Measurements from ENCODE around the gene SLC44A4.

The SLC44A4 gene

DNA sequence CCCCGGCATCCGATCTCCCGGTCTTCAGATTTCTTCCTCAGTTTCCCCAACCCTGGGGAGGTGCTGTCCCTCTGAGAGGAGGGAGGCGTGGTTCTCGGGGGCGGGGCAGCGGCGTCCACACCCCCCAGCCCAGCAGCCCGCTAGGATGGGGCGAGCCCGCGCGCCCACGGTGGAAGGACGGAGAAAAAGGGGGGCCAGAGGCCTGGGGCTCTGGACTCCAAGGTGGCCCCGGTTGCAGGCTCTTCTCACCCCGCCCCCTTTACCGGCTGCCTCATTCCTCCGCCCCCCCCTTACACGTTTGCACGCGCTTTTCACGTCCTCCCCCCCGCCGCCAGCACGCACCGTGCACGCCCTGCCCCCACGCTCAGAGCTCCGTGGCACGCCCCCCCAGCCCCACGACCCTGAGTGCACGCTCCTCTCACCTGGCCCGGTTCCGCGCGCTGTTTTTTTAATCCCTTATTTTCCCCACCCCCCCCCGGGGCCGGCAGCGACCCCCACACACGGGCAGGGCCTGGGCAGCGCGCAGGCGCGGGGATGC lies 22.7 kb upstream of the SLC44A4 start:
- no peak for DNase-seq (ENCODE audit: low read depth, low spot score)

GRCh38 chr6:31900917-31901414 lies 22.2 kb upstream of the SLC44A4 start:
- no peak for DNase-seq (ENCODE audit: low read depth, low spot score)

DNA sequence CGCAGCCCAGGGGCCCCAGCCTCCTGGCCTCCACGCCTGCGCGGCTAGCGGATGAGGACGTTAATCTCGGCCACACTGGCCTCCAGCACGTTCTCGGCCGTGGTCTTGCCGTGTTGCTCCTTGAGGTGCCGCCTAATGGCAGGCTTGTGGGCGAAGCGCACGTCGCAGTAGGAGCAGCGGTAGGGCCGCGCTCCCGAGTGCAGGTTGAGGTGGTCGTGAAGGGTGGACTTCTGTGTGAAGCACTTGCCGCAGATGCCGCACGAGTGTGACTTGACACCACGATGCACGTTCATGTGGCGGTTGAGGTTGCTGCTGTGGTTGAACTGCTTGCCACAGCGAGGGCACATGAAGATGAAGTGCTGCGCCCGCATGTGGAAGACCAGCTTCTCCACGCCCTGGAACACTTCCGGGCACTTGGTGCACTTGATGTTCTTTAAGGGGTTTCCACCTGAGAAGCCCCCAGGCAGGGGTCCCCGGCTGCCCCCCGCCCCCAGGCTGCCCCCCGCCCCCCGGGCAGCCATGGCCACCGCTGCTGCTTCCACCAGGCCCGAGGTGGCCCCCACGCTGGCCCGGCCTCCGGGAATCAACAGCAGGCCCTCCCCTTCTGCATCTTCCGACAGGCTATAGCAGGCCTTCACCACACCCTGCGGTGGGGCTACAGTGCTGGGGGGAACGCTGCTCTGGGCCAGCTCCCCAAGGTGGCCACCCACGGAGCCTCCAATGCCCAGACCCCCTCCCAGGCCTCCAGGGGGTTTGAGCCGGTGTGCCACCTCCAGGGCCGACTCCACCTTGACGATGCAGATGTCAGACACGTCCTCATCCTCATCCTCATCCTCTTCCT lies 21.3 kb upstream of the SLC44A4 start:
- DNase-seq (ENCODE audit: low read depth, low spot score) = no peak

DNA sequence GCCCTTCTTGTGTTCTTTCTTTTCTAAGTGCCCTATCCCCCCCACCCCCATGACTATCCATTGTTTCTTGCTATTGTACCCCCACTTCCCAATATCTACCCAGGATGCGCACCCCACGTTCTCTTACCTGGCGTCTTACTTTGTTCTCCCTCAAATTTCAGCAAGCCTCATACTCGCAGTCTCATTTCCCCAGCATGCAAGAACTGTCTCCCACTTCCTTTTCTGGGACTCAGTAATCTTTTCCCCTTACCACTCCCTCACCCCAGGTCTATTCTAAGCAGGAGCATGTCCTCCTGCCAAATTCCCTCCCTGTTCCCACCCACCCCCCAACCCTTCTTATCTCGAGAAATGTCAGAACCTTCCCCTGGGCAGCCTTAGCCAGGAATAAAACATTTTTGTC lies 20.4 kb upstream of the SLC44A4 start:
- DNase-seq (ENCODE audit: low read depth, low spot score) = no peak

DNA sequence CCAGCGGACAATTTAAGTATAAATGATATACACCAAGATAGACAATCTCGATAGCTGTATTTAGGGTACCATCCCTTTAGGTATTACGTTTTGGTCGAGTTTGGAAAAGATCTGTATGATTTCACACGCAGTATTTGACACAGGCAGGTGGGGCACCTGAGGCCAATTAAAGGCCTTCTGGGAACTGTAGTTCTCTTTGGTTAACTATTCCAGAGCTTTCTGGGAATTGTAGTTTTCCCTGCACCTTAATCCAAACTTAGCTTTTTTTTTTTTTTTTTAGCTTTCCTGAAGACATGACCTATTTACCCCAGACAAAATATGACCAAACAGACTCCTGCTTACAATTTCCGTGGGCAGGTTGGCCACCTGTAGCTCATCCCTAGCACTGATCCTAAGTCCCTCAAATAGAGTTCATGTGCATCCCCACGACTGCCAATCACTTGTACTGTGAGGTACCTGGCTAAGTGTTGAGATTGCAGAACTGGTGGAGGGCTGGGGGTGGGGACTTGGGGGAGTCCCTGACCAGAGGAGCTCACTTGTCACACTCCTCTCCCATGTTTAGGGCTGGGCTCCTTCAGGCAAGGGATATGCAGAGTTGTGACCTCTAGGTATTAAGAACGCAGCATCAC lies 19.7 kb upstream of the SLC44A4 start:
- DNase-seq (ENCODE audit: low read depth, low spot score) = no peak

- DNase-seq (ENCODE audit: low read depth, low spot score) = no peak
Observed at GRCh38 chr6:31897612-31898382, 19.0 kb upstream of the SLC44A4 start, which contains the start of gene EHMT2. Gene EHMT2 (minus strand): TSS chr6:31897698. CDS start chr6:31897677, 21 bp downstream.

DNA sequence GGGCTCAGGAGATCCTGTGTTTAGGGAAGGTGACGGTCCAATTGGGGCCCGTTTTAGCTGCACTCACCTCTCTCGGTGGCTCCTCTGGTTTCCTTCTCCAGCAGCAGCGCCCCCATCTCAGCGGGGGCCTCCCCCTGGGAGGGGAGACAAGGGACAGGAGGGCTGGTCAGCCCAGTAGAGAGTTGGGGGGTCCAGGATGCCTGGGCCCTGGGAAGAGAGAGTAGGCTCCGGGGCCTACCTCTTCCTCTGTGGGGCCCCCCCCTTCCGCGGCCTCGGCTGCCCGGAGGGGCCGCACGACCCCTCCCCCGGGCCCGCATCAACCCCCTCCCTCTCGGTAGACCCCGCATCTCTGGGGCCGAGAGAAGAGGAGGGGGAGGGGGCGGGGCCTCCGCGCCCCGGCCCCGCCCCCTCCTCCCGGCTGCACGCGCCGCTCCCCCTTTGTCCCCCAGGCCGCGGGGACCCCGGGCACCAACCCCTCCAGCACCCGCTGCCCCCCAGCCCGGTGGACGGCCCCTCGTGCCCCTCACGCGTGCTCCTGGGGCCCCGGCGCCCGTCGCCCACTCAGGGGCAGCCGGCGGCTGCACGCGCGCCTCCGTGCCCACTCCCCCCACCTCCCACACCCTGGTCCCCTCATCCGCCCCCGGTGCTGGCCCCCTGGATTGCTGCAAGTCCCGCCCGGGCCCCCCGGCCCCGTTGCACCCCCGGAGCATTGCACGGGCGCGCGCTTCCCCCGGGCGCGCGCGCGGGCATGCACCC lies 18.2 kb upstream of the SLC44A4 start:
- DNase-seq (ENCODE audit: low read depth, low spot score) = no peak

- no peak for DNase-seq (ENCODE audit: low read depth, low spot score)
Observed at GRCh38 chr6:31896493-31896855, 17.7 kb upstream of the SLC44A4 start.

GRCh38 chr6:31892821-31893220 lies 14.0 kb upstream of the SLC44A4 start:
- DNase-seq (ENCODE audit: low read depth, low spot score) = no peak

- no peak for DNase-seq (ENCODE audit: low read depth, low spot score)
Observed at GRCh38 chr6:31889331-31889972, 10.7 kb upstream of the SLC44A4 start.

- no peak for DNase-seq (ENCODE audit: low read depth, low spot score)
Observed at GRCh38 chr6:31888276-31889258, 9.8 kb upstream of the SLC44A4 start.

DNA sequence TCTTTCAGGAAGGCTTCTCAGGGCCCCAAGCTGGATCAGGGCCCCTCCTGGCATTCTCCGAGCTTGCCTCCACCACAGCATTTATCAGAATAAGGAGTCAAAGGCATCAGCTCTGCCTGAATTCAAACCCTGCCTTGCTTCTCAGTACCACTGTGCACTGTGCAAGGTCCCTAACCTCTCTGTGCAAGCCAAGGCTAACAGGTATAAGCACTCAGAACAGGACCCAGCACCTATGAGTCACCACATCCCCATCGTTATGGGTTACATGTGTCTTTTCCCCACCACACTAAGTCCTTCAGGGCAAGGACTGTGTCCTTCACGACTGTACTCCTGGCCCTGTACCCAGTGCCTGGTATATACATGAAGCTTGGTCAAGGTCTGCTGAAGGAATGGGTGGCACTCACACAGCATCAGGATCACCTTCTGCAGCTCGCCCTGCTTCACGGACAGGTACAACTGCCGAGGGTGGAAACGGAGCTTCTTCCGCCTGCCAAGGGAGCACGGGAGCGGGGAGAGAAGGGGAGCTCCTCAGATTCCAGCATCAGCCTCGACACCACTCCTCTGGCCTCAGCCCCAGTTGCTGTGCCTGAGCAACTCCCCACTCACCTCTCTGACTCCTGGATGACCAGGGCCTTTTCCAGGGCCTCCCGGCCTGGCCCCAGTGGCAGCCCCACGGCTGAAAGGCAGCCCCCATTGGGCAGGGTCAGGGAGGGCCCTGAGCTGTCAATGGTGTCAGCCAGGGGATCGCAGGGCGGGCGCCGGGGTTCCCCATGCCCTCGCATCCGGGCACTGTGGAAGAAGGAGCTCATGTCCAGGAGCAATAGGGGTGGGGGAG lies 8.6 kb upstream of the SLC44A4 start:
- no peak for DNase-seq (ENCODE audit: low read depth, low spot score)

GRCh38 chr6:31886541-31886991 lies 7.8 kb upstream of the SLC44A4 start:
- no peak for DNase-seq (ENCODE audit: low read depth, low spot score)

DNA sequence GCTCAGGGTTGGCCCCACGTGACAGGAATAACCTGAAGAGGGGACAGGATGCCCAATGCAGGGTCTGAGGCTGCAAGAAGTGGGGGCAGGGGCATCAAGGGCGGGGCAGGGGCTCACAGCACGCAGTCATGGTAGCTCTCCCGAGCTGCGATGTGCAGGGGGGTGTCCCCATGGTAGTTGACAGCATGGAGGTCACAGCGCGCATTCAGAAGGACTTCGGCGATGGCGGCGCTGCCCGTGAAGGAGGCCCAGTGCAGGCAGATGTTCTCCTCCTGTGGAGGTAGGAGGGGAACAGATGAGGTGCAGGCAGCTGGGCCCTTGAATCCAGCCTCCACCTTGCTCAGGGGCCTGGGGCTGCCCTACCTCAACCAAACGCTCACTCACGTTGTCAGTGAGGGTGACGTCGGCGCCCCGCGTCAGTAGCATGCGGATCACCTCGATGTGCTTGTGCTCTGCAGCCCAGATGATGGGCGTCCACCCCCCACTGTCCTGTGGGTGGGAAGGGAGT lies 5.8 kb upstream of the SLC44A4 start:
- no peak for DNase-seq (ENCODE audit: low read depth, low spot score)

DNA sequence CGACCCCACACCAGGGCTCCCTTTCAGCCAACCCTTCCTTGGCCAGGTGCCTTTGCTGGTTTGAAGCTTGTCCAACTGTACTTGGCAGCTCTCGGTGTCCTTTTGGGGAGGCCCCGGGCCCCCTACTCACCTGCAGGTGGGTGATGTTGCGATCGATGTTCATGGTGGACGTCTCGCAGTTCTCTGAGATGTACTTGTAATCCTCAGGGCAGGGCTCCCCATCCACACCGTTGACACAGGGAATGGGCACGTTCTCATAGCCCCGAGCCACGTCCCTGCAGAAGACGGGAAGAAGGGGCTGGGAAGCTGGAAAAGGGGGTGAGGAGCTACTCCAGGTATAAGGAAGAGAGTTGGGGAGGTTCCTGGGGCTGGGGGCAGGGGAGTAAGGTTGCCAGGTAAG lies 4.9 kb upstream of the SLC44A4 start:
- DNase-seq (ENCODE audit: low read depth, low spot score) = no peak

GRCh38 chr6:31882344-31882743 lies 3.5 kb upstream of the SLC44A4 start:
- DNase-seq (ENCODE audit: low read depth, low spot score) = no peak

DNA sequence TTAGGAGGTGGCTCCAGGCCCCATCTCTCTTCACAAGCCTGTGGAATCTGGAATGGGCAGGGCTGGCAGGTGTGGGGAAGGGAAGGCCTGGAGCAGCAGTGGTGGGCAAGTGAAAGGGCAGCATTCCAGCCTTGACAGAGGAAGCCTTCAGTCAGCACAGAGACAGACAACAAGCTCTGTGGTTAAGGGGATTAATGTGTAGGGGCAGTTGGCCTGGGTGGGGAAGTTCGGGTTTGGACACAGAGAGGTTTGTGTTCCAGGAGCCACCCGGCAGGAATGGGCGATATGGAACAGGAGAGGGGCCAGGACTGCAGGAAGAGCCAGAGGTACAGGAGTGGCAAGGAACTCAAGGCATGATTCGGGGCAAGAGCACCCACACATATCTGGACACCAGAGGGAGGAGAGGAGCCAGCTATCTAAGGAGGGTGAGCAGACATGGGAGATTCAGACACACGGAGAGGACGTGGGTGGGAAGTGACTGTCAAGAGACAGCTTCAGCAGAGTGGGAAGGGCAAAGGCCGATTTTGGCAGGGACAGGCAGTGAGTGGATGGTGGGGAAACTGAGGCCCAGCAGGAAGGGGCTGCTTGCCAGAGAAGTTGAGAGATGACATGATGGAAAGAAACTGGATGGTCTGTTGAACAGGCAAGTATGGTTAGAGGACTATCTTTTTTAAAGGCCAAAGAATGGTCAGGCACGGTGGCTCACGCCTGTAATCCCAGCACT lies 2.5 kb upstream of the SLC44A4 start:
- DNase-seq (ENCODE audit: low read depth, low spot score) = no peak

DNA sequence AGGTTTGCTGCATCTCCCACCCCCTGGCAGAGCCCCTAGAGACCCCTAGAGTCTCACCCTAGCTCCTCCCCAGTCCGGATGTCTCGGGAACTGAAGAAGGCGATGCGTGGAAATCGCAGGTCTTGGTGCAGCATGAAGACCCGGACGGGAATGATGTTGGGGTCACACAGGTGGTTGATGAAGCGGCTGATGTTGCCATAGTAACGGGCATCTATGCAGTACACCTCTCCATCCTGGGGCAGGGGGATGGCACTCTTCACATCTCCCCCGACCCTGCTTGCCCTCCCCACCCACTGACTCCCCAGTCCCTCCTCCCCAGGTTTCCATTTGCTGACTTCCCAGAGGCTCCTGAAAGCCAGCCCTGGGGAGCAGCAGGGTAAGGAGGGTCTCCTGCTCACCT lies 1.8 kb upstream of the SLC44A4 start:
- DNase-seq (ENCODE audit: low read depth, low spot score) = no peak
